ENCODE measurements around the gene LMTK2. TPM values are rescaled to one million over a fixed set of nuclear protein-coding genes. Genes with fewer than 3 reads are reported as not detected.

LMTK2 gene
- total RNA-seq, 1 donor from 2014 or later = 15.4 TPM

- Mint-ChIP-seq H3K4me3 (ENCODE audit: unreplicated experiment) (no peak overlapping the region), H3K36me3 (ENCODE audit: unreplicated experiment) (peaks cover 9% of the 10 kb centered on the region), H3K4me1 (ENCODE audit: unreplicated experiment) (no peaks in the 10 kb centered on the region), H3K27me3 (ENCODE audit: unreplicated experiment) (no peaks in the 10 kb centered on the region), H3K9me3 (ENCODE audit: unreplicated experiment) (no peaks in the 10 kb centered on the region), H3K27ac (ENCODE audit: unreplicated experiment) (no peak overlapping the region)
- no peak for TF ChIP-seq CTCF (IDR thresholded peaks at IDR 0.05)
- no peak for DNase-seq (ENCODE audit: extremely low spot score, unreplicated experiment)
These were observed 122.8 kb downstream of the LMTK2 start for GRCh38 chr7:98229441-98229840.

- DNase-seq (ENCODE audit: extremely low spot score, unreplicated experiment) = no peak
- TF ChIP-seq CTCF (IDR thresholded peaks at IDR 0.05) = no peak
- Mint-ChIP-seq H3K27me3 (ENCODE audit: unreplicated experiment) (no peaks in the 10 kb centered on the region), H3K4me3 (ENCODE audit: unreplicated experiment) (no peak overlapping the region), H3K36me3 (ENCODE audit: unreplicated experiment) (peaks cover 9% of the 10 kb centered on the region), H3K27ac (ENCODE audit: unreplicated experiment) (no peak overlapping the region), H3K9me3 (ENCODE audit: unreplicated experiment) (no peaks in the 10 kb centered on the region), H3K4me1 (ENCODE audit: unreplicated experiment) (no peaks in the 10 kb centered on the region)
These were observed 123.5 kb downstream of the LMTK2 start for GRCh38 chr7:98229991-98230745.

GRCh38 chr7:98230746-98231471 is 124.2 kb downstream of the LMTK2 start:
- TF ChIP-seq CTCF (IDR thresholded peaks at IDR 0.05) = no peak
- H3K36me3 Mint-ChIP-seq (ENCODE audit: unreplicated experiment) = peaks cover 7% of the 10 kb centered on the region
- DNase-seq (ENCODE audit: extremely low spot score, unreplicated experiment) = no peak

GRCh38 chr7:98231493-98232262 is 125.0 kb downstream of the LMTK2 start:
- no peaks in the 10 kb centered on the region for H3K4me1 Mint-ChIP-seq (ENCODE audit: unreplicated experiment)
- H3K9me3 Mint-ChIP-seq (ENCODE audit: unreplicated experiment) = no peaks in the 10 kb centered on the region
- no peak overlapping the region for H3K4me3 Mint-ChIP-seq (ENCODE audit: unreplicated experiment)
- no peak for TF ChIP-seq CTCF (IDR thresholded peaks at IDR 0.05)
- H3K27ac Mint-ChIP-seq (ENCODE audit: unreplicated experiment) = no peak overlapping the region
- H3K27me3 Mint-ChIP-seq (ENCODE audit: unreplicated experiment) = no peaks in the 10 kb centered on the region
- H3K36me3 Mint-ChIP-seq (ENCODE audit: unreplicated experiment) = peaks cover 4% of the 10 kb centered on the region
- DNase-seq (ENCODE audit: extremely low spot score, unreplicated experiment) = no peak

More at GRCh38 chr7:98230746-98231471, 124.2 kb downstream of the LMTK2 start:
- Mint-ChIP-seq H3K4me1 (ENCODE audit: unreplicated experiment) (no peaks in the 10 kb centered on the region), H3K27ac (ENCODE audit: unreplicated experiment) (no peak overlapping the region), H3K9me3 (ENCODE audit: unreplicated experiment) (no peaks in the 10 kb centered on the region), H3K27me3 (ENCODE audit: unreplicated experiment) (no peaks in the 10 kb centered on the region), H3K4me3 (ENCODE audit: unreplicated experiment) (no peak overlapping the region)

GRCh38 chr7:98232263-98232585 is 125.6 kb downstream of the LMTK2 start:
- TF ChIP-seq CTCF (IDR thresholded peaks at IDR 0.05) = no peak
- Mint-ChIP-seq H3K4me1 (ENCODE audit: unreplicated experiment) (no peaks in the 10 kb centered on the region), H3K27me3 (ENCODE audit: unreplicated experiment) (no peaks in the 10 kb centered on the region), H3K4me3 (ENCODE audit: unreplicated experiment) (no peak overlapping the region), H3K9me3 (ENCODE audit: unreplicated experiment) (no peaks in the 10 kb centered on the region), H3K36me3 (ENCODE audit: unreplicated experiment) (peaks cover 4% of the 10 kb centered on the region), H3K27ac (ENCODE audit: unreplicated experiment) (no peak overlapping the region)
- no peak for DNase-seq (ENCODE audit: extremely low spot score, unreplicated experiment)

All from osteocyte (in vitro differentiated cells).